Mammary epithelial cell (primary cell): Measurements from ENCODE around the gene ZNF805.

ENCODE experiments used
- CTCF ChIP-seq, 2 donors: IDR thresholded peaks in 1 of 2; conservative IDR thresholded peaks in 1 of 2; 2 replicates each; pipeline ENCODE4 v1.5.1; 2011 to 2012; ENCODE audit warnings: inconsistent platforms in 2 of 2, low read length in 2 of 2, mild to moderate bottlenecking in 2 of 2, control low read depth in 1 of 2, low read depth in 1 of 2; ENCODE audit not compliant: insufficient read depth in 1 of 2; ENCODE audit errors: extremely low read depth in 1 of 2
- EZH2 ChIP-seq: IDR thresholded peaks from 2 replicates; pipeline ENCODE4 v1.6.1; 2012; ENCODE audit warnings: low read length, inconsistent platforms, borderline replicate concordance

DNA sequence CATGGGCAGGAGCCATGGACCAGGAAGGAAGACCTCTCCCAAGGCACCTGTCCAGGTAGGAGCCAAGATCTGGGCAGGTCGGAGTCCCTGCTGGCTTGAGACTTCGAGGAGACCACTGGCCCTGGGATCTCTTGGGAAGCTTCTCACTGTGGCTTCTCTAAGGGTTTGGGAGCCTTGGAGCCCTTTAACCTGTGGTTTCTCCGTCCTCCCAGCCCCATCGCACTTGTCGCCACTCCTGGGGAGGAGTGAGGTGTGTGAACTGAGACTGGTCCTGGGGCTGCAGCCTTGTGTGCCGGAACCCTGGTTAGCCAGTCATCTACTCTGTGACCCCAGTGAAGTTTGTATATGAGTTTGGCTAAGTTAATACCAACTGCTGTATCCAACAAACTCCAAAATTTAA, 8.2 kb downstream of the ZNF805 start:
- TF ChIP-seq CTCF (conservative IDR thresholded peaks at IDR 0.05 in 1 of 2, IDR thresholded peaks at IDR 0.05 in 1 of 2; ENCODE audit: extremely low read depth in 1 of 2, insufficient read depth in 1 of 2, low read depth in 1 of 2, low read length in 2 of 2) (no peak), EZH2 (no peak)
